HL-60/S4 treated with phorbol 12-myristate 13-acetate at 8.2 ng/mL for 4 days and 3 days (cell line): ENCODE data around the gene ZBTB5.
"Not testable (repeated sequence)": the region's sequence is repeated elsewhere in the genome, so short reads cannot be mapped to it uniquely, and the experiment has no call there.

ENCODE experiments used
- in situ Hi-C: fragments of 300-500 bp; cut with MboI; formaldehyde crosslinking; loops from 2 replicates; pipeline ENCODE4 v1.15.0; 2022; ENCODE audit warnings: low sequenced_read_pairs

The ZBTB5 gene

GRCh38 chr9:37429441-37430285 lies 35.6 kb downstream of the ZBTB5 start:
- in situ Hi-C loops = no loop called here

- in situ Hi-C loops = no loop called here
These were observed 36.9 kb downstream of the ZBTB5 start for GRCh38 chr9:37428345-37428744.

GRCh38 chr9:37426846-37427245 lies 38.4 kb downstream of the ZBTB5 start:
- in situ Hi-C loops = no loop called here

- in situ Hi-C loops = not testable (repeated sequence)
These were observed 38.8 kb downstream of the ZBTB5 start for GRCh38 chr9:37426431-37426830.

GRCh38 chr9:37425298-37425752 lies 39.9 kb downstream of the ZBTB5 start:
- in situ Hi-C loops = no loop called here

- in situ Hi-C loops = no loop called here
These were observed 40.5 kb downstream of the ZBTB5 start for GRCh38 chr9:37424686-37425297.

GRCh38 chr9:37424204-37424685 lies 41.0 kb downstream of the ZBTB5 start:
- in situ Hi-C loops = no loop called here

GRCh38 chr9:37423508-37423907 lies 41.7 kb downstream of the ZBTB5 start:
- in situ Hi-C loops = no loop called here

- in situ Hi-C loops = no loop called here
These were observed 42.8 kb downstream of the ZBTB5 start, which contains the start of gene GRHPR for GRCh38 chr9:37422289-37423104. Gene GRHPR (plus strand): TSS chr9:37422696. CDS start chr9:37422751, 55 bp downstream.

GRCh38 chr9:37421914-37422288 lies 43.3 kb downstream of the ZBTB5 start:
- in situ Hi-C loops = no loop called here

GRCh38 chr9:37420271-37421215 lies 44.7 kb downstream of the ZBTB5 start:
- in situ Hi-C loops = no loop called here

GRCh38 chr9:37419204-37419603 lies 46.0 kb downstream of the ZBTB5 start:
- in situ Hi-C loops = no loop called here

- in situ Hi-C loops = no loop called here
These were observed 47.2 kb downstream of the ZBTB5 start for GRCh38 chr9:37417857-37418618.

- in situ Hi-C loops = no loop called here
These were observed 47.9 kb downstream of the ZBTB5 start for GRCh38 chr9:37417252-37417803.

- in situ Hi-C loops = no loop called here
These were observed 50.1 kb downstream of the ZBTB5 start for GRCh38 chr9:37415011-37415719.

- in situ Hi-C loops = no loop called here
These were observed 50.7 kb downstream of the ZBTB5 start for GRCh38 chr9:37414503-37414943.

GRCh38 chr9:37413311-37413710 lies 51.9 kb downstream of the ZBTB5 start:
- in situ Hi-C loops = no loop called here

- in situ Hi-C loops = no loop called here
These were observed 52.7 kb downstream of the ZBTB5 start for GRCh38 chr9:37412431-37413151.
